Transverse colon (tissue), 4 donors: Measurements from ENCODE around the gene MZB1. TPM values are rescaled to one million over a fixed set of nuclear protein-coding genes. Genes with fewer than 3 reads are reported as not detected.

Experiments
- DNase-seq: peaks from one replicate; pipeline ENCODE4 v3.0.0-alpha.2; 2019
- H3K27ac ChIP-seq, 4 donors: fragments of 200-600 bp; sonication (generic); 2 replicates each; pipeline ENCODE4 v1.5.1; 2016 to 2018; ENCODE audit warnings: inconsistent platforms in 4 of 4
- H3K27me3 ChIP-seq: fragments of 200-600 bp; sonication (generic); 2 replicates; pipeline ENCODE4 v1.5.1; 2017; ENCODE audit warnings: inconsistent platforms
- H3K36me3 ChIP-seq, 4 donors: fragments of 200-600 bp; sonication (generic); 2 replicates each; pipeline ENCODE4 v1.5.1; 2017 to 2019; ENCODE audit warnings: inconsistent platforms in 4 of 4
- H3K4me1 ChIP-seq, 4 donors: fragments of 200-600 bp; sonication (generic); 2 replicates each; pipeline ENCODE4 v1.5.1; 2017 to 2020; ENCODE audit warnings: inconsistent platforms in 4 of 4
- H3K4me3 ChIP-seq, 4 donors: fragments of 200-600 bp; sonication (generic); 1 replicate in 1 of 4; 2 replicates in 3 of 4; pipeline versions ENCODE4 v1.5.1 to v1.6.1; 2017 to 2019; ENCODE audit warnings: inconsistent platforms in 4 of 4
- H3K9me3 ChIP-seq, 2 donors: fragments of 200-600 bp; sonication (generic); 2 replicates each; pipeline ENCODE4 v1.5.1; 2017 to 2019; ENCODE audit warnings: inconsistent platforms in 2 of 2
- CTCF ChIP-seq, 5 experiments: fragments of 200-600 bp in 3 of 5; fragments of 450-650 bp in 2 of 5; sonication (generic) in 3 of 5; IDR thresholded peaks; 1 replicate in 2 of 5; 2 replicates in 3 of 5; pipeline ENCODE4 v1.5.1; 2016 to 2017; ENCODE audit warnings: antibody characterized with exemption in 5 of 5, inconsistent platforms in 3 of 5, mild to moderate bottlenecking in 2 of 5, moderate library complexity in 1 of 5
- EP300 ChIP-seq: sonication (generic); formaldehyde crosslinking; IDR thresholded peaks from one replicate; pipeline ENCODE4 v1.6.1; 2017; ENCODE audit warnings: antibody characterized with exemption, low read depth
- POLR2A ChIP-seq: fragments of 450-650 bp; IDR thresholded peaks from one replicate; pipeline ENCODE4 v1.6.1; 2016; ENCODE audit warnings: antibody characterized with exemption, mild to moderate bottlenecking, moderate library complexity
- POLR2AphosphoS5 ChIP-seq, 3 donors: sonication (generic); formaldehyde crosslinking; IDR thresholded peaks; one replicate each; pipeline ENCODE4 v1.6.1; 2016; ENCODE audit warnings: antibody characterized with exemption in 3 of 3
- WGBS, 2 donors: methylation state at CpG; one replicate each; pipeline ENCODE4 v1.1.5; 2018; ENCODE audit warnings: low coverage in 1 of 2; 5-methylcytosine and 5-hydroxymethylcytosine counted together
- in situ Hi-C, 4 donors: fragments of 200-750 bp; cut with MboI; loops; one replicate each; pipeline versions ENCODE4 v1.15.0 to v1.15.1; 2017; ENCODE audit warnings: low sequenced_read_pairs in 3 of 4, low pct_ligation_motif_present in 1 of 4, low pct_unique_long_range_greater_than_20kb in 1 of 4
- intact Hi-C: fragments of 100-400 bp; cut with DNase I; formaldehyde crosslinking; loops from one replicate; pipeline ENCODE4 v1.15.1; 2023; ENCODE audit warnings: low total_unique reads
- total RNA-seq, 4 donors: library from RNA; depleted of rRNA; stranded (reverse); fragments of >200 nt; gene quantifications; one replicate each; pipeline ENCODE4 v1.1.0, GENCODE V29; 2016

MZB1 gene
- total RNA-seq, 4 donors from 2014 or later: 4.0 to 39.2 TPM; not detected in 2

- H3K36me3 ChIP-seq: no peaks in the 10 kb centered on the region
- 57% methylated on average over 10 of the region's 10 CpGs; no CpG with 5 or more reads in 1 of the 2 donors for WGBS, 2 donors
- peaks cover 11 to 46% (median 40%) of the 10 kb centered on the region in 4 donors for H3K4me1 ChIP-seq
- H3K27ac ChIP-seq: peak within 1 kb of the TSS; percentile 35 to 79 (median 62)
- intact Hi-C loops (no loop called here), in situ Hi-C loops (no loop called here)
- no peaks in the 10 kb centered on the region for H3K9me3 ChIP-seq
- H3K4me3 ChIP-seq: no peak within 1 kb of the TSS
- TF ChIP-seq POLR2A (no peak), CTCF (IDR thresholded peaks at IDR 0.05) (no peak), POLR2AphosphoS5 (IDR thresholded peaks at IDR 0.05) (no peak), EP300 (no peak)
- no peaks in the 10 kb centered on the region for H3K27me3 ChIP-seq
- peak; percentile 80 for DNase-seq
Observed at GRCh38 chr5:139383275-139383992, 6.3 kb downstream of the MZB1 start, which contains the start of gene SLC23A1. SLC23A1 (minus strand) TSS chr5:139383297; CDS start chr5:139383253, 44 bp downstream.

- no peak for TF ChIP-seq POLR2AphosphoS5 (IDR thresholded peaks at IDR 0.05)
- no peak for TF ChIP-seq CTCF (IDR thresholded peaks at IDR 0.05)
- TF ChIP-seq POLR2A: no peak
- no peak for TF ChIP-seq EP300
- H3K36me3 ChIP-seq: no peaks in the 10 kb centered on the region
- intact Hi-C loops (no loop called here), in situ Hi-C loops (no loop called here)
- no peak overlapping the region for H3K4me3 ChIP-seq
- H3K27ac ChIP-seq: peak overlapping the region; percentile 35 to 68 (median 56)
- H3K27me3 ChIP-seq: no peaks in the 10 kb centered on the region
- H3K4me1 ChIP-seq: peaks cover 11 to 42% (median 37%) of the 10 kb centered on the region in 4 donors
- H3K9me3 ChIP-seq: no peaks in the 10 kb centered on the region
- 49% methylated on average over 2 of the region's 3 CpGs; no CpG with 5 or more reads in 1 of the 2 donors for WGBS, 2 donors
- DNase-seq: no peak
Observed at GRCh38 chr5:139382807-139383206, 6.9 kb downstream of the MZB1 start.

- in situ Hi-C loops: no loop called here
- peak; percentile 28 for DNase-seq
- H3K27ac ChIP-seq: peak overlapping the region; percentile 35 to 68 (median 56)
- 82 to 87% methylated on average over 3 to 28 of the region's 28 CpGs for WGBS, 2 donors
- no peak overlapping the region for H3K4me3 ChIP-seq
- no peaks in the 10 kb centered on the region for H3K27me3 ChIP-seq
- H3K4me1 ChIP-seq: peaks cover 11 to 39% (median 32%) of the 10 kb centered on the region in 4 donors
- no peak for TF ChIP-seq CTCF (IDR thresholded peaks at IDR 0.05)
- TF ChIP-seq EP300: no peak
- no peak for TF ChIP-seq POLR2AphosphoS5 (IDR thresholded peaks at IDR 0.05)
- TF ChIP-seq POLR2A: no peak
- intact Hi-C loops: no loop called here
- no peaks in the 10 kb centered on the region for H3K9me3 ChIP-seq
- H3K36me3 ChIP-seq: no peaks in the 10 kb centered on the region
Observed at GRCh38 chr5:139381837-139382761, 7.6 kb downstream of the MZB1 start.
